ENCODE results near the gene ITIH5.

DNA sequence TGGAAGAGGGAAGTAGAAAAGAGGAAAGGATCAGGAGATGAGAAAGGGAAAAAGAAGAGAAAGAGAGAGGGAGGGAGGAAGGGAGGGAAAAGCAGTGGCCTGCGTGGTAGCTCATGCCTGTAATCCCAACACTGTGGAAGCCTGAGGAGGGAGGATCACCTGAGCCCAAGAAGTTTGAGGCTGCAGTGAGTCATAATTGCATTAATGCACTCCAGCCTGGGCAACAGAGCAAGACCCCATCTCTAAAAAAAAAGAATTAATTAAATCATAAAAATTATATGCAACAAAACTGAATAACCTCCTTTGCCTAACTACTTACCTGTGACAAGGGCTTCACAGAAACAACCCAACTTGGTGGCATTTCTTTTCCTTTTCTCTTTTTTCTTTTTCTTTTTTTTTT, 148.1 kb downstream of the ITIH5 start:
- TF ChIP-seq CHD4 (IDR thresholded peaks at IDR 0.05; ENCODE audit: insufficient read depth, insufficient replicate concordance, low read depth, low read length, poor library complexity, severe bottlenecking) (no peak), NUFIP1 (IDR thresholded peaks at IDR 0.05; ENCODE audit: partially characterized antibody) (no peak), TSHZ1 (CRISPR knock-in tag; IDR thresholded peaks at IDR 0.05) (no peak), SREBF1 (IDR thresholded peaks at IDR 0.05; ENCODE audit: borderline replicate concordance, low read depth, low read length) (no peak), CTCF (IDR thresholded peaks at IDR 0.05 in 2 of 3, conservative IDR thresholded peaks at IDR 0.05 in 1 of 3; ENCODE audit: insufficient read depth in 2 of 3, low read depth in 1 of 3, low read length in 3 of 3) (no peak)
- TF ChIP-seq, protein P1, sequence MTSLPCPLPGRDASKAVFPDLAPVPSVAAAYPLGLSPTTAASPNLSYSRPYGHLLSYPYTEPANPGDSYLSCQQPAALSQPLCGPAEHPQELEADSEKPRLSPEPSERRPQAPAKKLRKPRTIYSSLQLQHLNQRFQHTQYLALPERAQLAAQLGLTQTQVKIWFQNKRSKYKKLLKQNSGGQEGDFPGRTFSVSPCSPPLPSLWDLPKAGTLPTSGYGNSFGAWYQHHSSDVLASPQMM (CRISPR knock-in tag; IDR thresholded peaks at IDR 0.05) = no peak
